Measurements from ENCODE around the gene NEAT1.

NEAT1 gene

DNA sequence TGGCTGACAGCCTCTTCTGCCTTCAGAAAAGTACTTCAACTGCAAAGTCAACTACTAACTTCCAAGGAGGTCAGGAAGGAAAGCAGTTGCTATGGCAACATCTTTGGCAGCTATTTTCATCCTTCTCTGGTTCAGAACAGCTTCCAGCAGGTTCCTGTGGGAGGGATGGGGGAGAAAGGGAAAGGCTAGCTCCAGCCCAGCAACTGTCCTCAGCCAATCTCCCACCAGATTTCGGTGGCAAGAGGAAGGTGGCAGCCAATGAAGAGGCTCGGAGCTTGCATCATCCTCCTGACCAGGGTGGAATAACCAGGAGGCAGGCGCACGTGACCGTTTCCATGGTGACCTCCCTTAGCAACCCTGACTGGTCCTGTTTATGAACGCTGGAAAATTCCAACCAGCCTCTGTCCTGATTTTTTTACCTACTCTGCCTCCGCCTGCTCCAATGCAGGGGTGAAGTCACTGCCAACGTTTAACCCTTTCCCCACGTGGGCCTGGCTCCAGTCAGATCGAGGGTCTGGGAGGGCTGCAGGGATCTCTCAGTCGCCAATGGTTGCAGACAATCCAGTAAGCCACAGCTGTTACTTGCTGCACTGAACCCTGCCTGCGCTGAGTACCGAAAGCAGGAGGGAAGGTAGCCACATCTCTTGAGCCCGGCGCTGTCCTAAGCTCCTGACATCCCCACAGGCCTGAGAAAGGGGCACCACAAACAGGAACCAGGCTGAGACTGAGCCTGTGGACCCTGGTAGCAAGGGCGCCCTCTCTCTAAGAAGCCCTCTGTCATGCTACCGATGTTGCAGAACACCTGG, 65.1 kb downstream of the NEAT1 start:
- DNase-seq = peak; percentile 100

- DNase-seq = no peak
Observed at GRCh38 chr11:65488273-65489034, 65.9 kb downstream of the NEAT1 start.

GRCh38 chr11:65489035-65489705, 66.6 kb downstream of the NEAT1 start:
- DNase-seq = no peak

DNA sequence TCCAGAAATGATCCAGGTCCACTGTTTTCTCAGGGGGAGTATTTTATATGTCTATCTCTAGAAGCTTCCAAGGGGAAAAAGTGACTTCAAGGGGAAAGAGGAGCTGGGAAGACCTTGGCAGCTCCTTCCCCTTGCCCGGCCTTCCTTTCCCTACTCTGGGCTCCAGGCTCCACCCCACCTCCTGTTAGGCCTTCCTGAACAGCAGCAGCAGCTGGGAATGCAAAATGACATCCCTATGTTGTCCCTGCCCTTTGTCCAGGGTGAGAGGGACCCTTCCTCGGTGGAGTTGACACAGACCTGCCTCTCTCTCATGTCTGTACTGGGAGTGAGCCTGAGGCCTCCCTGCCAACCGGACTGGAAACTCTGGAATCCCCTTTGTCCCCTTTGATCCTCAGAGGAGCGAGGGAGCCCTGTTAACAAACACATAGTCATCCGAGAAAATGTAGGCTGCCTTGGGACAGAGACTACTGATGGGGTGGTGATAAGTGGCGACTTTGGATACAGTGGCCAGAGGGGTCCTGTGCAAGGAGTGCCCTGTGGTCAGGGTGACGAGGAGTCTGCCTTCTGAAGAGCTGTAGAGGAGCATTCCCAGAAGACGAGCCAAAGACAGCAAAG, 67.2 kb downstream of the NEAT1 start:
- DNase-seq = no peak

GRCh38 chr11:65491163-65491465, 68.5 kb downstream of the NEAT1 start:
- DNase-seq = no peak

DNA sequence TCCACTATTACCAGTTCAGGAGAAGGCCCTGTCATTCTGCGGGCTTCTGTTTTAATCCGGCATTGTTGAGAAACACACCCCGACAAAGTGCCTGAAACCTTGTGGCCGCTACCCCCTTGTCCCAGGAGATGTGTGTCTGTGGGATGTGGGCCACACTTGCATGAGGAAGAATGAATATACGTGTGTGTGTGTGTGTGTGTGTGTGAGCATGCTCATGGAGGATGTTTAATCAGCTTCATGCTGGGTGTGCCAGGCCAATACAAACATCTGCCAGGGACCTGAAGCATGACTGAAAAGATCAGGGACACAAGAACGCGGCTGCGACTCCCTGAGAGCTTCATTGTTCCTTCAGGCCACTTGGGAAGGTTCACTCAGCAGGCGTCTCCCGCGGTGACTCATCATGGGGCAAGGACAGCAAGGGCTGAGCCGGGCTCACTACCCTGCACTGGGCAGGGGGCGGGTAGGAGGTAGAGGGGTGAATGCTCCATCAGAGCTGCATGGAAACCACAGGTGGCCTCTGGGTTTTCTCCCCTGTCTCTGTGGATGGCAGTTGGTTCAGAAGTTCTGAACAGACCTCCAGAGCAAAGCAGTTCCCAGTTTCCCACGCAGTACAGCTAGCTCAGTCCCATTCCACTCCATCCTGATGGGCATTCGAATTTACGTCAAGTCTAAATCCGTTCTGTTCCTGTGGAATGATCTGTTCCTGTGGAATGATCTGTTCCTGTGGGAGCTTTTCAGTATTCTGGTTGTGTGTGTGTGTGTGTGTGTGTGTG, 69.2 kb downstream of the NEAT1 start:
- no peak for DNase-seq

DNA sequence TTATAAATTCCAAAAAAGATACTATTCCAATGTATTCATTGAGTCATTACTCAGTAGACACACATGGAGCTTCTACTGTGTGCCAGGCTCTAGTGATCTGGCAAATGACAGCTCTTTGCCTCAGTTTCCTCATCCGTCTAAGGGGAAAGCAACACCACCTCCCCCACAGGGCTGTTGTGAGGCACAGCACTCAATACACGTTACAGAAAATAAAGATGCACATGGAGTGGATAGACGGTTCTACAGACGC, 69.7 kb downstream of the NEAT1 start:
- no peak for DNase-seq

DNA sequence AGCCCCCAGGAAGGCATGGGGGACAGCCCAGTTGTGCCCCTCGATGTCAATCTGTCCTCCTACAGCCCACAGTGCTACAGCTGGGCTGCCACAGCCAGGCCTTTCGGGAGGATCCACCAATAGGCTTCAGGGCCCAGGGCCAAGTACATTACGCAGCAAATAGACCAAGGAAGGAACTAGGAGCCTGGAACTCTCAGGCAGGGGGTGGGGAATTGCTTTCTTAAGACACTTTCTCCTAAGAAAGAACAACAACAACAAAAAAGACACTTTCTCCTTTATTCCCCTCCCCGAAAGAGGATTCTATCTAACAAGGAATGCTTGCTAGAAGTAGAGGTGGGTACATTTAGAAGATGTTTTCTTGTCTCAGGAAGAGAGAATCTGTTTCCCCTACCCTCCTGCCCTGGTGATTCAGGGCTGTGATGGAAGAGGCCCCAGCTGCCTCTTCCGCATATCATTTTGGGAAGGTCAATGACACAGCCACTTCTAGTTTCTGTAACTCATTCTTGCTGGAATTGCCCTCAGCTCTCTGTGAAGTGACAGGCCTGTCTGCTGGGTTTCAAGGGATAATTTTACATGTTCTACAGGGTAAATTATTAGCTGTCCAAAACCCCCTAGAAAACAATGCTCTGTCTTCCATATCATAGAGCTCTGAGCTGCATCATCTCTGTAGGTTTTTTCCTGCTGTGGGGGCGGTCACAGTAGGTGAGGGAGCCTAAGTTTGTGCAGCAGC, 70.2 kb downstream of the NEAT1 start:
- DNase-seq = no peak

DNA sequence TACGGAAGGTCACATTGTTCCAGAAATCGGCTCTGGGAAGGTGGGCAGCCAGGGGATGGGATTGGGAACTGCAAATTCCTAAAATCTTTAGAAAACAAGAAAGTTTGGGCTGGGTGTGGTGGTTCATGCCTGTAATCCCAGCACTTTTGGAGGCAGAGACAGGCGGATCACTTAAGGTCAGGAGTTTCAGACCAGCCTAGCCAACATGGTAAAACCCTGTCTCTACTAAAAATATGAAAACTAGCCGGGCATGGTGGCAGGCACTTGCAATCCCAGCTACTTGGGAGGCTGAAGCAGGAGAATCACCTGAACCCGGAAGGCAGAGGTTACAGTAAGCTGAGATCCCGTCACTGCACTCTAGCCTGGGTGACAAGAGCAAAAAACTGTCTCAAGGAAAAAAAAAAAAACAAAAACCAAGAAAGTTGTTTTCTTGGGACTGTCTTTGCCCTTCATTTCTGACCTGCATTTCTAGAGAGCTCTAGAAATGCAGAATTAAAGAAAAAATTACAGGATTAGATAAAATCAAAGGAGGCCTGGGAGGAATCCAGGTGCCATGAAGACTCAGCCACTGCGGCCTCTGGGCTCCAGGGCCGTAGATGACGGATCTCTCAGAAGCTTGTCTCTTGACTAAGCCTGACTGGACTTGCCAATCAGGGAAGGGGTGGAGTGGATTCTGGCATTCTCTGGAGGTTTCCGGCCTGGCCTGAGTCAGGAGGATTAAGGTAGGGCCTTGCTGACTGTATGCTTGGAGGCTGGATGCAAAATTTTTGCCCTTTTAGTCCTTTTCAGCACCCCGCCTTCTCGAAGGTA, 71.0 kb downstream of the NEAT1 start:
- DNase-seq = no peak

Measured in midbrain (tissue), 1 donor.